HEK293 (cell line): Measurements from ENCODE around the gene NDUFAF5.

Experiments
- CTCF ChIA-PET: fragments of 350-600 bp; formaldehyde crosslinking; extraction: SDS; loops from one replicate; lab custom pipeline; 2021; ENCODE audit warnings: antibody characterized with exemption; lab: Yijun Ruan, JAX
- POLR2A ChIA-PET: fragments of 300-600 bp; formaldehyde crosslinking; extraction: SDS; loops from one replicate; lab custom pipeline; 2020; ENCODE audit warnings: antibody characterized with exemption, inconsistent platforms; lab: Yijun Ruan, JAX
- H3K27ac ChIP-seq: fragments of 200-500 bp; sonication (Bioruptor generic); 2 replicates; pipeline ENCODE4 v1.5.1; 2014; ENCODE audit warnings: low read depth, low read length, control low read depth, inconsistent platforms; ENCODE audit errors: extremely low read depth
- H3K36me3 ChIP-seq, 2 experiments: fragments of 200-500 bp in 1 of 2; sonication (Bioruptor generic) in 1 of 2; 1 replicate in 1 of 2; 2 replicates in 1 of 2; pipeline ENCODE4 v1.5.1; 2014 to 2017; ENCODE audit warnings: inconsistent platforms in 2 of 2, low read length in 2 of 2; ENCODE audit not compliant: control insufficient read depth in 2 of 2, insufficient read depth in 1 of 2
- H3K4me1 ChIP-seq: fragments of 200-500 bp; sonication (Bioruptor generic); 2 replicates; pipeline ENCODE4 v1.5.1; 2014; ENCODE audit warnings: mild to moderate bottlenecking, low read length, inconsistent platforms; ENCODE audit not compliant: control insufficient read depth, insufficient read depth
- H3K4me3 ChIP-seq: 2 replicates; pipeline ENCODE4 v1.5.1; 2011; ENCODE audit warnings: low read depth, mild to moderate bottlenecking, control low read depth, low read length, moderate library complexity
- H3K9me3 ChIP-seq: fragments of 200-500 bp; sonication (Bioruptor generic); 2 replicates; pipeline ENCODE4 v1.5.1; 2014; ENCODE audit warnings: low read depth, low read length, inconsistent platforms; ENCODE audit not compliant: control insufficient read depth, insufficient read depth
- ELK4 ChIP-seq: IDR thresholded peaks from 2 replicates; pipeline ENCODE4 v1.6.1; 2011; ENCODE audit warnings: mild to moderate bottlenecking, low read depth, low read length, borderline replicate concordance
- GLI2 ChIP-seq: fragments of 450-650 bp; formaldehyde crosslinking; IDR thresholded peaks from 2 replicates; pipeline ENCODE4; 2017; ENCODE audit warnings: missing biosample characterization, missing genetic modification characterization, low read depth, borderline replicate concordance
- KLF1 ChIP-seq: fragments of 450-650 bp; formaldehyde crosslinking; IDR thresholded peaks from 2 replicates; pipeline ENCODE4 v1.5.1; 2016; ENCODE audit warnings: missing biosample characterization, missing genetic modification characterization
- KLF9 ChIP-seq: fragments of 450-650 bp; formaldehyde crosslinking; IDR thresholded peaks from 2 replicates; pipeline ENCODE4 v1.5.1; 2016; ENCODE audit warnings: missing biosample characterization, missing genetic modification characterization, low read depth
- ZBTB1 ChIP-seq: fragments of 450-650 bp; formaldehyde crosslinking; IDR thresholded peaks from 2 replicates; pipeline ENCODE4 v1.5.1; 2016; ENCODE audit warnings: missing biosample characterization, missing genetic modification characterization
- ZNF140 ChIP-seq: fragments of 450-650 bp; formaldehyde crosslinking; IDR thresholded peaks from 2 replicates; pipeline ENCODE4 v1.5.1; 2016; ENCODE audit warnings: missing biosample characterization, missing genetic modification characterization
- ZNF398 ChIP-seq: fragments of 450-650 bp; formaldehyde crosslinking; IDR thresholded peaks from 2 replicates; pipeline ENCODE4 v1.5.1; 2017; ENCODE audit warnings: missing biosample characterization, missing genetic modification characterization
- ZNF558 ChIP-seq: fragments of 450-650 bp; formaldehyde crosslinking; IDR thresholded peaks from 2 replicates; pipeline ENCODE4 v1.5.1; 2016; ENCODE audit warnings: missing biosample characterization, missing genetic modification characterization
- ZNF629 ChIP-seq: fragments of 450-650 bp; formaldehyde crosslinking; IDR thresholded peaks from 2 replicates; pipeline ENCODE4 v1.5.1; 2017; ENCODE audit warnings: missing biosample characterization, missing genetic modification characterization
- ZNF654 ChIP-seq: fragments of 450-650 bp; formaldehyde crosslinking; IDR thresholded peaks from 2 replicates; pipeline ENCODE4 v1.5.1; 2016; ENCODE audit warnings: low read depth, missing biosample characterization, missing genetic modification characterization

The NDUFAF5 gene

GRCh38 chr20:13765868-13766416, 18.9 kb upstream of the NDUFAF5 start:
- TF ChIP-seq ZNF558 (tag by site-specific recombination) (peak; percentile 98), GLI2 (tag by site-specific recombination) (no peak)
- TF ChIP-seq, all 188 proteins: peak for 1

GRCh38 chr20:13770141-13770540, 14.7 kb upstream of the NDUFAF5 start:
- peaks cover 53 to 91% of the 10 kb centered on the region in 2 experiments for H3K36me3 ChIP-seq
- H3K4me3 ChIP-seq: no peak overlapping the region
- POLR2A ChIA-PET: no interaction called here
- CTCF ChIA-PET: interaction anchor here (0.8 to 3.2 kb wide), 5 partner anchors 14 to 652 kb away, joined by 3 to 29 read pairs (median 4); no protein-coding TSS in a partner anchor
- H3K27ac ChIP-seq: no peak overlapping the region
- H3K9me3 ChIP-seq: no peaks in the 10 kb centered on the region
- TF ChIP-seq ZNF629 (tag by site-specific recombination): no peak
- no peak for TF ChIP-seq KLF9 (tag by site-specific recombination)
- TF ChIP-seq KLF1: no peak
- TF ChIP-seq ZNF140 (tag by site-specific recombination): no peak
- TF ChIP-seq ZNF398 (tag by site-specific recombination): no peak
- TF ChIP-seq, all 188 proteins: peak for 0
- no peaks in the 10 kb centered on the region for H3K4me1 ChIP-seq

More at GRCh38 chr20:13765868-13766416, 18.9 kb upstream of the NDUFAF5 start:
- peaks cover 61 to 87% of the 10 kb centered on the region in 2 experiments for H3K36me3 ChIP-seq
- ChIA-PET POLR2A (no interaction called here), CTCF (interaction anchor here (0.9 kb wide), 1 partner anchor 796 kb away, joined by 3 read pairs; no protein-coding TSS in a partner anchor)
- H3K9me3 ChIP-seq: no peaks in the 10 kb centered on the region
- no peak overlapping the region for H3K27ac ChIP-seq
- H3K4me1 ChIP-seq: no peaks in the 10 kb centered on the region
- no peak overlapping the region for H3K4me3 ChIP-seq

- ChIA-PET CTCF (interaction anchor here (0.6 to 3.2 kb wide), 37 partner anchors 9 to 847 kb away, joined by 3 to 29 read pairs (median 4); partner anchors contain the start of genes ESF1 and NDUFAF5), POLR2A (interaction anchor here (1.0 kb wide), 1 partner anchor 13 kb away, joined by 4 read pairs; the partner anchor contains the start of genes ESF1 and NDUFAF5)
- no peak overlapping the region for H3K4me3 ChIP-seq
- peaks cover 44 to 91% of the 10 kb centered on the region in 2 experiments for H3K36me3 ChIP-seq
- no peaks in the 10 kb centered on the region for H3K4me1 ChIP-seq
- TF ChIP-seq ZBTB1 (tag by site-specific recombination): no peak
- TF ChIP-seq ZNF654 (tag by site-specific recombination): peak; percentile 32
- H3K9me3 ChIP-seq: no peaks in the 10 kb centered on the region
- no peak overlapping the region for H3K27ac ChIP-seq
Measured at GRCh38 chr20:13771853-13772453, 12.9 kb upstream of the NDUFAF5 start.

GRCh38 chr20:13772529-13772928, 12.3 kb upstream of the NDUFAF5 start:
- no peaks in the 10 kb centered on the region for H3K9me3 ChIP-seq
- CTCF ChIA-PET: interaction anchor here (0.6 to 3.2 kb wide), 23 partner anchors 10 to 847 kb away, joined by 3 to 29 read pairs (median 4); partner anchors contain the start of genes ESF1 and NDUFAF5
- POLR2A ChIA-PET: no interaction called here
- peaks cover 38 to 90% of the 10 kb centered on the region in 2 experiments for H3K36me3 ChIP-seq
- no peak for TF ChIP-seq ELK4
- no peak overlapping the region for H3K4me3 ChIP-seq
- no peaks in the 10 kb centered on the region for H3K4me1 ChIP-seq
- no peak overlapping the region for H3K27ac ChIP-seq
